Activated T-cell treated with anti-CD3 and anti-CD28 coated beads for 48 hours (primary cell): Measurements from ENCODE around the gene OR9K2.
"Not testable (repeated sequence)": the region's sequence is repeated elsewhere in the genome, so short reads cannot be mapped to it uniquely, and the experiment has no call there.

Experiments
- DNase-seq: peaks from one replicate; pipeline ENCODE4 v3.0.0-alpha.2; 2020; ENCODE audit warnings: low read depth

OR9K2 gene

GRCh38 chr12:55126106-55126505 lies at the start of gene OR9K2:
TSS of gene OR9K2 (plus strand) at chr12:55126406. CDS start at chr12:55129835, 3,429 bp downstream.
- DNase-seq = no peak

- DNase-seq = no peak
Observed at GRCh38 chr12:55092579-55092978, 33.6 kb upstream of the OR9K2 start.

GRCh38 chr12:55112378-55112875 lies 13.8 kb upstream of the OR9K2 start:
- DNase-seq = no peak

- DNase-seq = no peak
Observed at GRCh38 chr12:55116152-55116551, 10.1 kb upstream of the OR9K2 start.

- DNase-seq = no peak
Observed at GRCh38 chr12:55132816-55133215, 6.6 kb downstream of the OR9K2 start.

GRCh38 chr12:55142669-55143565 lies 16.7 kb downstream of the OR9K2 start:
- DNase-seq = peak; percentile 2

- DNase-seq = no peak
Observed at GRCh38 chr12:55143566-55143870, 17.3 kb downstream of the OR9K2 start.

GRCh38 chr12:55167010-55167640 lies 40.9 kb downstream of the OR9K2 start:
- DNase-seq = not testable (repeated sequence)

GRCh38 chr12:55171445-55171844 lies 45.2 kb downstream of the OR9K2 start:
- no peak for DNase-seq

GRCh38 chr12:55171846-55172245 lies 45.6 kb downstream of the OR9K2 start:
- not testable (repeated sequence) for DNase-seq

GRCh38 chr12:55172686-55173085 lies 46.5 kb downstream of the OR9K2 start:
- no peak for DNase-seq

- DNase-seq = no peak
Observed at GRCh38 chr12:55173456-55173855, 47.2 kb downstream of the OR9K2 start.
